HG03045 (cell line): ENCODE results near the gene DCUN1D1.

Source experiments
- ATAC-seq: cut with Tn5 transposase; IDR thresholded peaks from one replicate; pipeline ENCODE4 v1.9.1; 2021; ENCODE audit warnings: mild to moderate bottlenecking, moderate library complexity; ENCODE audit not compliant: unreplicated experiment

Gene DCUN1D1

DNA sequence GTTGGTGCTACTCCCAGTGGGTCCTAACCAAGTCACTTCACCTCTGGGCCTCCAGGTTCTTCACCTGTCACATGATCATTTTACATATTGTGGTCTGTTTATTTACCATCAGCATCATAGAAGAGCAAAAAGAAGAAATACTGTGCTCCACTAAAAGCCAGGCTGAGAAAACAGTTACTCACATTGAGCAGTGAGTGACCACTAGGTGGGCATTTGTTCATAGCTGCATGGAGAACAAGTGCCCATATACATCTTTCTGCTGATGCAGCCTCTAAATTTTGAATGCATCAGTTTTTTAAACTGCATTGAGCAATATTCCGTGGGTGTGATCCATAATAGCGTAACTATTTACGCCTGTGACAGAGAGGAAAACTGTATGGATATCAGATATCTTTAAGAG lies 76.2 kb downstream of the DCUN1D1 start:
- ATAC-seq: no peak

DNA sequence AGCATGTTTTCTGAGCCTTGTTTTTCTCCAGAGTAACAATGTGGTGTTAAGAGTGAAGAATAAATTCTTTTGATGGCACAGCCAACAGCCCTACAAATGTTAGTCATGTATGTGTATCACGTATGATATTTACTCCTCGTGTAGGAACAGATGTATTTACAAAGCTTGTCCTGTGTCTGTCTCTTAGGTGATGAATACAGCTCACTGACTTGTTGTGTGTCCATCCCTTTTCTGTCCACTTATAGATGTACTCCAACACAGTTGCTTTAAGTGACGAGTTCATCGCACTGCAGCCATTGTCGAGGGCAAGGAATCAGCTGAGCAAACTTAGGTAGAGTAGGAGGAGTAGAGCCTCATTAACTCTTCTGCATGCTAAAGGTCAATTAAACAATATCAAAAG lies 78.1 kb downstream of the DCUN1D1 start:
- ATAC-seq: no peak

DNA sequence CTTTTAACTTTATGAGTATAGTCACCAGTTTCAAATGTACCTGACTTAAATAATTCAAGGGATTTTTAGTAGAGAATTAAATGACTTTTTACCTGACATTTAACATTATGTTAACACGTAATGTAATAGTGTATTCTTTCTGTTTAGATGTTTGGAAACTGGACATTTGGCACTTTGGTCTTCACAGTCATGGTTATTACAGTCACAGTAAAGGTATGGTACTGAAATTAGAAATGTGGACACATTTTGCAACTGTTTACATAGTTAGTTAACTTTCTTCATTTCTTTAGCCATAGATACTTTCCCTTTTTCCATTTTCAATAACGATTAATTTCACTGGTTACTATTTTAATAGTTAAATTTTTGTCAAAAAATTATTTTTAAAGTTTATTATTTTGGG lies 83.8 kb downstream of the DCUN1D1 start:
- no peak for ATAC-seq

DNA sequence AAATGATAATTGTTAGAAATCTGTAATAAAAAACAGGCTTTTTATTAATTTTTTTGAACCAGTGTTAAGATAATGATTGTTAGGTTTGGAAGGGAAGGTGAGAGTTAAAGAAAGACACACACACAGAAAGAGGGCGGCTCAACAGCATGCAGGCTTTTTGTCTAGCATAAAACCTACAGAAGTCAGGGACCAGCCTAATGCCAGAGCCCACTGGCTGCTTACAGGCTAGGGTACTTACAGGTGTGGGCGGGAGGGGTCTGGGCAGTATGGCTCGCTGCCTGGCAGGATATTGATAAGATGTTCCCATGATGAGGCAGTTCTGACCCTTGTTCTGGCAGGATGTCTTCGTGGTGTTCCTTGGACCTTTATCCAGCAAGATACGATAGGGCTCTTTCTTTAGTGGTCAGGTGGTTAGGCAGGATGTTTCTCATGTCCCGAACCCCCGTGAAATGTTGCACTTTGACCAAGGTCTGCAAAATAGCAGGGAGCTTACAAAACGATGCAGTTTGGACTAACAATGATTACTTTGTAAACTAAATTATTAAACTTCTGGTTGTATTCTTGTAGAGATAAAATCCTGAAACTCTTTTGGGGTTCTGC lies 84.7 kb downstream of the DCUN1D1 start:
- no peak for ATAC-seq

DNA sequence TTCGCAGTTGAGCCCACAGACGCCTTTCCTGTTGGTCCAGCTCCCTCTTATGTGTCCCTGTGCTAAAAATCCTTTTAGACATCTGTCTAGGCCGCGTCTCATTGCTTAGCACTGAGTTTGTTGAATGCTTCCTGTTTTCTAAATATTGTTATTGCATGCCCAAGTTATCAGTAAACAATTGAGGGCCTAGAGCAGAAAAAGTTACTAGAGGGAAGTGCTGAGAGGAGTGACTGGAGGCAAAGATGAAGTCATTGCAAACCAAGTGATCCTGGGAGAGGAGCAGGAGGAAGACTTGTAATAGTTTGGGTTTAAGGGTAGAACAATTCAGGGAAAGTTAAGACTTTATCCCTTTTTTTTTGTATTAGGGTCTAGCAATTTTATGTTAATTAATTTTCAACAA lies 88.1 kb downstream of the DCUN1D1 start:
- ATAC-seq: no peak

DNA sequence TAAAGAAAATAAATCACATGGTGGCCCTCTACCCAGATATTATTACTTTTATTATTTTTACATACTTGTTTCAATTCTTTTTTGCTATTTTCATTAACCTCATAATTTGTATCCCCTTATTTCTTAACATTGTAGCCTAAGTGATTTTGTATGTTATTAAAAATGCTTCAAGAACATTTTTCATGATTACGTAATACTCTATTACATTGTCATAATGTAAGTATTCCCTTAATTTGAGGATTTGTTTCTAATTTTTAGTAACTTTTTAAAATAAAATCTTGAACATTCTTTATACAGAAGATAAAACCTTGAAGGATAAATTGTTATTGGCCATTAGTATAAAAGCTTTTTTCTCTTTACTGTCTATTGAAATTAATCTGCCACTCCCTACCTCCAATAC lies 89.0 kb downstream of the DCUN1D1 start:
- ATAC-seq: no peak

DNA sequence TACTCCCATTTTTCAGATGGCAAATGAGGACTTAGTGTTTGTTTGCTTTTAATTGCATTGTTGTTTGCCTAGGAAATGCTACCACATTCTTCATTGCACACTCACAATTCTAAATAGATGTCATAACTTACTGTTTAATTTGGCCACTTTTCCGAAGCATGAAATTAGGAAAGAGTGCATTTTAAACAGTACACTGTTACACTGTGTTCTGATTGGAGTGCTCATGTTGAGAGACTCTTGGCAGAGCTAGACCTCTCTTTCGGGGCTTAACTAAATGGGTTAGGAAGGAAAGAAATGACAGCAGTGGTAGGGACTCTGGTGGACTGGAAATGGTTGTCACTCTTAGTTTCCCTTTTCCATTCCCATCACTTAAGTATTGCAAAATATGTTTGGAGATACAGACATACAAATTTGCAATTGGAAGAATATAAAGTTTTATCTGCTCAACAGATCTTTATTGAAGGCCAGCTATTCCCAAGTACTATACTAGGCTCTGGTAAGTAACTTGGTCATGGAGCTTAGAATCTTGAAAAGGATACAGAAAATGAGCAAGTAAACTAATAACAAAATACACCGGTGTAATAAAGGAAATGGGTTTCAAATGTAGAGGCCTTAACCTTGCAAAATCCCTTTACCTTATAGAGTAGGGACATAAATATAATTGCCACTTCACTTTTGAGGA lies 90.2 kb downstream of the DCUN1D1 start:
- ATAC-seq: no peak
